Lower lobe of right lung (tissue), 2 donors: ENCODE data around the gene TMEM253. TPM values are rescaled to one million over a fixed set of nuclear protein-coding genes. Genes with fewer than 3 reads are reported as not detected.

Source experiments
- ATAC-seq, 2 donors: fragments of 200-7000 bp; cut with Tn5 transposase; one replicate each; pipeline ENCODE4 v1.9.1; 2020 to 2022; ENCODE audit warnings: mild to moderate bottlenecking in 2 of 2, moderate library complexity in 2 of 2
- DNase-seq: peaks from one replicate; pipeline ENCODE4 v3.0.0-alpha.2; 2020
- H3K27ac ChIP-seq: fragments of 200-600 bp; one replicate; pipeline ENCODE4 v1.8.0; 2022
- H3K27me3 ChIP-seq: fragments of 200-600 bp; one replicate; pipeline ENCODE4 v1.8.0; 2022; ENCODE audit warnings: low read depth
- H3K36me3 ChIP-seq: fragments of 200-600 bp; one replicate; pipeline ENCODE4 v1.8.0; 2022; ENCODE audit warnings: mild to moderate bottlenecking
- H3K4me1 ChIP-seq: fragments of 200-600 bp; one replicate; pipeline ENCODE4 v1.8.0; 2022
- H3K4me3 ChIP-seq: fragments of 200-600 bp; one replicate; pipeline ENCODE4 v1.8.0; 2022; ENCODE audit warnings: mild to moderate bottlenecking
- H3K9me3 ChIP-seq: fragments of 200-600 bp; one replicate; pipeline ENCODE4 v1.8.0; 2022
- intact Hi-C: fragments of 100-400 bp; cut with DNase I; formaldehyde crosslinking; loops from one replicate; pipeline ENCODE4 v1.11.0; 2022
- total RNA-seq: library from RNA; stranded (reverse); fragmentation: NEBNext Ultra II Directional; extraction: Animal tissue kit (Norgen Biotek cat#: 25700); gene quantifications from one replicate; pipeline ENCODE4 v1.2.1, GENCODE V29; 2021
- TF ChIP-seq, protein P1 (sequence below): fragments of 200-600 bp; IDR thresholded peaks from one replicate; pipeline ENCODE4 v1.8.0; 2022; ENCODE audit warnings: antibody characterized with exemption, mild to moderate bottlenecking
- donor health status: DM: no; HTN: yes; CAD: no; lungs with severe emphysema.

Gene TMEM253
- total RNA-seq, 1 donor from 2014 or later: 0.50 TPM

DNA sequence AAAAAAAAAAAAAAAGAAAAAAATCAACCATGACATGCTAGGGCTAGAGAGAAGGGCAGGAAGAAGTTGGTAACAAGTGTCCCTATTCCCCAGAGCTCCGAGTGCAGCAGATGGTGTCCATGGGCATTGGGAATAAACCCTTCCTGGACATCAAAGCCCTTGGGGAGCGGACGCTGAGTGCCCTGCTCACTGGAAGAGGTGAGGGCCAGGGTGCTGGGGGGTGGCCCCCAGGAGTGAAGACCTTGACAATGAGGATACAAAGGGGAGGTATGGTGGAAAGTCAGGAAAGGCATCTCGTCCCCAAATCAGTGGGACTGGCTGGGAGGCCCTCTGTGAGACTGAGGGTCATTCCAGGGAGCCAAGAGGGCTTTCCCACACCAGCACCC lies 14.0 kb upstream of the TMEM253 start:
- intact Hi-C loops: no loop called here
- peak overlapping the region; percentile 34 for H3K27ac ChIP-seq

DNA sequence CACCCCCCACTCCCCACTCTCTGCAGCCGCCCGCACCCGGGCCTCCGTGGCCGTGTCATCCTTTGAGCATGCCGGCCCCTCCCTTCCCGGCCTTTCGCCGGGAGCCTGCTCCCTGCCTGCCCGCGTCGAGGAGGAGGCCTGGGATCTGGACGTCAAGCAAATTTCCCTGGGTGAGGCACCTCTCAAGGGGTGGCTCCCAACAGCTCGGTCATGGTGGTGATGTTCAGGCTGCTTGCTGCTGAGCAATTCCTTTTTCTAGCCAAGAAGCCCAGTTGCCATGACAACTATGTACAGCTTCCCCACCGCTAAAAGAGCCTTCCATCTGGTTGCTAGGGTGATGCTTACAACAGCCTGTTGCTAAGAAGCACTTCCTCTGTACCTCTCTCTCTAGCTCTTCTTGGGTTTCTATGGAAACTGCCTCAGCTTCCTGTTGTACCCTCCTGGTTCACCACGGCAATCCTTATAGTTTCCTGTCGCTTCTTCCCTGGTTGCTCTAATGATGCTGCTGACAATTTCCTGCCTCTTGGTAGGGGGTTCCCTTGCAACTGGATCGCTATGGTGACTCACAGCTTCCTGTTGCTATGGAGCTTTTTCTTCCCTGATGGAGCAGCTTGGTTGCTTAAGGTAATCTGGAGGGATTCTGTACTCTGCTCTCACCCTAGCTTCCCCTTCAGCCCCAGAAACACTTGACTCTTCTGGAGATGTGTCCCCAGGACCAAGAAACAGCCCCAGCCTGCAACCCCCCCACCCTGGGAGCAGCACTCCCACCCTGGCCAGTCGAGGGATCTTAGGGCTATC lies 13.4 kb upstream of the TMEM253 start:
- ATAC-seq: peak; percentile 25 to 34
- H3K4me1 ChIP-seq: peaks cover 23% of the 10 kb centered on the region
- intact Hi-C loops: no loop called here

More for the DNA sequence above, 14.0 kb upstream of the TMEM253 start:
- H3K9me3 ChIP-seq: no peaks in the 10 kb centered on the region
- no peaks in the 10 kb centered on the region for H3K27me3 ChIP-seq
- peaks cover 18% of the 10 kb centered on the region for H3K4me1 ChIP-seq
- no peak for ATAC-seq
- peaks cover 90% of the 10 kb centered on the region for H3K36me3 ChIP-seq
- TF ChIP-seq, protein P1, sequence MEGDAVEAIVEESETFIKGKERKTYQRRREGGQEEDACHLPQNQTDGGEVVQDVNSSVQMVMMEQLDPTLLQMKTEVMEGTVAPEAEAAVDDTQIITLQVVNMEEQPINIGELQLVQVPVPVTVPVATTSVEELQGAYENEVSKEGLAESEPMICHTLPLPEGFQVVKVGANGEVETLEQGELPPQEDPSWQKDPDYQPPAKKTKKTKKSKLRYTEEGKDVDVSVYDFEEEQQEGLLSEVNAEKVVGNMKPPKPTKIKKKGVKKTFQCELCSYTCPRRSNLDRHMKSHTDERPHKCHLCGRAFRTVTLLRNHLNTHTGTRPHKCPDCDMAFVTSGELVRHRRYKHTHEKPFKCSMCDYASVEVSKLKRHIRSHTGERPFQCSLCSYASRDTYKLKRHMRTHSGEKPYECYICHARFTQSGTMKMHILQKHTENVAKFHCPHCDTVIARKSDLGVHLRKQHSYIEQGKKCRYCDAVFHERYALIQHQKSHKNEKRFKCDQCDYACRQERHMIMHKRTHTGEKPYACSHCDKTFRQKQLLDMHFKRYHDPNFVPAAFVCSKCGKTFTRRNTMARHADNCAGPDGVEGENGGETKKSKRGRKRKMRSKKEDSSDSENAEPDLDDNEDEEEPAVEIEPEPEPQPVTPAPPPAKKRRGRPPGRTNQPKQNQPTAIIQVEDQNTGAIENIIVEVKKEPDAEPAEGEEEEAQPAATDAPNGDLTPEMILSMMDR: no peak
- DNase-seq: no peak
- H3K4me3 ChIP-seq: no peak overlapping the region

GRCh38 chr14:21088687-21089086 lies 12.2 kb upstream of the TMEM253 start:
- Histone ChIP-seq H3K27me3 (no peaks in the 10 kb centered on the region), H3K4me1 (peaks cover 23% of the 10 kb centered on the region), H3K27ac (no peak overlapping the region), H3K36me3 (peaks cover 90% of the 10 kb centered on the region), H3K9me3 (no peaks in the 10 kb centered on the region), H3K4me3 (no peak overlapping the region)
- intact Hi-C loops: no loop called here
- ATAC-seq: no peak
- DNase-seq: no peak
- TF ChIP-seq, protein P1: no peak

More for the DNA sequence above, 13.4 kb upstream of the TMEM253 start:
- Histone ChIP-seq H3K36me3 (peaks cover 90% of the 10 kb centered on the region), H3K27ac (peak overlapping the region; percentile 34), H3K27me3 (no peaks in the 10 kb centered on the region), H3K9me3 (no peaks in the 10 kb centered on the region), H3K4me3 (no peak overlapping the region)
- DNase-seq: no peak
- TF ChIP-seq, protein P1: no peak

DNA sequence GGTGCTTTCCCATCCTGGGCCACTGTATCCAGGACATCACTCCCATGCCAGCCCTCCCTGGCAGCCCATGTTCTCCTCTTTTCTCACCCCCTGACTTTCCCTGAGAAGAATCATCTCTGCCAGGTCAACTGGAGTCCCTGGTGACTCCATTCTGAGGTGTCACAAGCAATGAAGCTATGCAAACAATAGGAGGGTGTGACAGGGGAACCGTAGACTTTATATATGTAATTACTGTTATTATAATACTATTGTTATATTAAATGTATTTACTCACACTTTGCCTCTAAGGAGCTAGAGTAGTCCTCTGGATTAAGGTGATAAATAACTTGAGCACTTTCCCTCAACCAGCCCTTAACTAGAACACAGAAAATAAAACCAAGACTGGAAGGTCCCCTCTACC lies 11.6 kb upstream of the TMEM253 start:
- H3K36me3 ChIP-seq: peaks cover 84% of the 10 kb centered on the region
- H3K4me1 ChIP-seq: peaks cover 24% of the 10 kb centered on the region
- TF ChIP-seq, protein P1: no peak
- no peak overlapping the region for H3K4me3 ChIP-seq
- H3K9me3 ChIP-seq: no peaks in the 10 kb centered on the region
- ATAC-seq (no peak), DNase-seq (no peak)
- H3K27ac ChIP-seq: no peak overlapping the region
- no peaks in the 10 kb centered on the region for H3K27me3 ChIP-seq
- intact Hi-C loops: no loop called here

GRCh38 chr14:21089877-21090193 lies 11.0 kb upstream of the TMEM253 start:
- Histone ChIP-seq H3K36me3 (peaks cover 78% of the 10 kb centered on the region), H3K27me3 (no peaks in the 10 kb centered on the region), H3K9me3 (no peaks in the 10 kb centered on the region), H3K4me1 (peaks cover 20% of the 10 kb centered on the region), H3K4me3 (no peak overlapping the region), H3K27ac (no peak overlapping the region)
- no peak for ATAC-seq
- intact Hi-C loops: no loop called here
- no peak for DNase-seq
- TF ChIP-seq, protein P1: no peak
